ENCODE results near the gene SF1.

DNA sequence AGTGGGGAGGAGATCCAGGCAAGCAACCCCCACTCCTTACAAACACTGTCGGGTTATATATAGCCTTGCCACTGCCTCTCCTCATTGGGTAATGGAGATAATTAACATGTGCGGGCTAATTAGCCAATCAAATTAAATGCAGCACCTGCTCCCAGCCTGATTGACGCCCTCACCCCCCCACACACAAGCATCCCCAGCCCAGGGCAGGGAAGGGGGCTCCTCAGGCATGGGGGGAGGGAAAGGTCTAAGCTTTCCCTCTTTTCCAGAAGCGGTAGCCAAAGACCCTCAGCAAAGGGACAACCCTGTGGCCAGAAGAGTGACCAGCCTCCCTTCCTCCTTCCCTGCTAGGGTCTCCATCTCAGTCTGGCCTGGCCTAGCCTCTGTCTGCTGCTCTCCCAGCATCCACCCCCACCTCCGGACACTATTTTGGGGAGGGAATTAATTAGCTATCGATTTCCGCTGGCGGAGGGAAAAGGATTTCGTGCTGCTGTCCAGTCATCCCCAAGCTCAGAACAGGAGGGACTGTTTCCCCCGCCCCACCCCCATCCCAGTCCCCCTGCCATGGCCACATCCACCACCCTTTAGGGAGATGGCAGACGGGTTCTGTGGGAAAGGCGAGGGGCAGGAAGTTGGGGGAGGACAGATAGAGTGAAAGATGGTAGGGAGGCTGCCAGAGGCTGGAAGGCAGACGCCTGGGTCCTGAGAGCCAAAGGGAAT, 62.4 kb downstream of the SF1 start:
- no peak for TF ChIP-seq POLR2A (IDR thresholded peaks at IDR 0.05)
- TF ChIP-seq, protein P1, sequence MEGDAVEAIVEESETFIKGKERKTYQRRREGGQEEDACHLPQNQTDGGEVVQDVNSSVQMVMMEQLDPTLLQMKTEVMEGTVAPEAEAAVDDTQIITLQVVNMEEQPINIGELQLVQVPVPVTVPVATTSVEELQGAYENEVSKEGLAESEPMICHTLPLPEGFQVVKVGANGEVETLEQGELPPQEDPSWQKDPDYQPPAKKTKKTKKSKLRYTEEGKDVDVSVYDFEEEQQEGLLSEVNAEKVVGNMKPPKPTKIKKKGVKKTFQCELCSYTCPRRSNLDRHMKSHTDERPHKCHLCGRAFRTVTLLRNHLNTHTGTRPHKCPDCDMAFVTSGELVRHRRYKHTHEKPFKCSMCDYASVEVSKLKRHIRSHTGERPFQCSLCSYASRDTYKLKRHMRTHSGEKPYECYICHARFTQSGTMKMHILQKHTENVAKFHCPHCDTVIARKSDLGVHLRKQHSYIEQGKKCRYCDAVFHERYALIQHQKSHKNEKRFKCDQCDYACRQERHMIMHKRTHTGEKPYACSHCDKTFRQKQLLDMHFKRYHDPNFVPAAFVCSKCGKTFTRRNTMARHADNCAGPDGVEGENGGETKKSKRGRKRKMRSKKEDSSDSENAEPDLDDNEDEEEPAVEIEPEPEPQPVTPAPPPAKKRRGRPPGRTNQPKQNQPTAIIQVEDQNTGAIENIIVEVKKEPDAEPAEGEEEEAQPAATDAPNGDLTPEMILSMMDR (IDR thresholded peaks at IDR 0.05): no peak
